GM12891 (cell line): ENCODE data around the gene PTCD1.

ENCODE experiments used
- PAX5 ChIP-seq: IDR thresholded peaks from 2 replicates; pipeline ENCODE4 v1.6.1; 2011; ENCODE audit warnings: low read length, moderate library complexity, mild to moderate bottlenecking; ENCODE audit not compliant: insufficient read depth, severe bottlenecking
- POLR2A ChIP-seq: IDR thresholded peaks from 2 replicates; pipeline ENCODE4 v1.6.1; 2011; ENCODE audit warnings: low read depth, low read length, control low read depth
- POLR2AphosphoS5 ChIP-seq: IDR thresholded peaks from 2 replicates; pipeline ENCODE4 v1.6.1; 2011; ENCODE audit warnings: low read depth, low read length, control low read depth
- POU2F2 ChIP-seq: IDR thresholded peaks from 2 replicates; pipeline ENCODE4 v1.6.1; 2011; ENCODE audit warnings: low read depth, mild to moderate bottlenecking, control low read depth, low read length, moderate library complexity
- SPI1 ChIP-seq: IDR thresholded peaks from 2 replicates; pipeline ENCODE4 v1.6.1; 2011; ENCODE audit warnings: low read depth, low read length, control low read depth
- TAF1 ChIP-seq: IDR thresholded peaks from 2 replicates; pipeline ENCODE4 v1.6.1; 2011; ENCODE audit warnings: low read depth, low read length, control low read depth

DNA sequence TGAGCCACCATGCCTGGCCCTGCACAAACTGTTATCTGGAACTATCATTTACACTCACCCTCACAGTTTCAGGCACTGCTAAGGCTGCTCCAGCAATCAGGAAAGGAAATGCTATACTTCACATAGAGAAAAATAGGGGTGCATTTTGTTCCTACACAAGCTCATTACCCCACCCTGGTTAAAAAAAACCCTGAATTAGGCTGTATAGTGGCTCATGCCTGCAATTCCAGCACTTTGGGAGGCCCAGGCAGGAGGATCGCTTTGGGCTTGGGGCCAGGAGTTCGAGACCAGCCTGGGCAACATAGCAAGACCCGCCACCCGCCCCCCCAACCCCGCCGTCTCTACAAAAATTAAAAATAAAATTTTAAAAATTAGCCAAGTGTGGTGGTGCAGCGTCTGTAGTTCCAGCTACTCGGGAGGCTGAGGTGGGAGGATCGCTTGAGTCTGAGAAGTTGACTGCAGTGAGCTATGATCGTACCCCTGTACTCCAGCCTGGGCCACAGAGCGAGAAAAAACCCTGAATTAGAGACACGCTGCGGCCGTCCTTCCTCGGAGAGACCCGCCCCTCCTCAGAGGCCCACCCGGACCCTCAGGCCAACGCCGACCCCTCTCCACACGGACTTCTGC lies 539 bp downstream of the PTCD1 start:
- TF ChIP-seq TAF1 (no peak), POLR2A (no peak), POLR2AphosphoS5 (no peak), PAX5 (no peak), SPI1 (no peak), POU2F2 (no peak)
